ENCODE results near the gene CEP41.

- TF ChIP-seq CTCF (IDR thresholded peaks at IDR 0.05) (no peak), POLR2AphosphoS5 (IDR thresholded peaks at IDR 0.05; ENCODE audit: insufficient read depth in 1 of 2, low read depth in 1 of 2) (no peak), POLR2A (IDR thresholded peaks at IDR 0.05) (no peak)
These were observed 14.1 kb upstream of the CEP41 start for GRCh38 chr7:130454959-130455358.

All from vagina (tissue), 2 donors.